Mesodermal cell (in vitro differentiated cells): ENCODE data around the gene LAMA3.

Experiments used
- H3K27ac ChIP-seq: 2 replicates; pipeline ENCODE4 v1.7.0; 2013; ENCODE audit warnings: mild to moderate bottlenecking, low read depth, low read length, moderate library complexity; ENCODE audit not compliant: severe bottlenecking
- H3K36me3 ChIP-seq: 2 replicates; pipeline ENCODE4 v1.7.1; 2013; ENCODE audit warnings: mild to moderate bottlenecking, low read length, moderate library complexity; ENCODE audit not compliant: control insufficient read depth, insufficient read depth
- H3K4me1 ChIP-seq: one replicate; pipeline ENCODE4 v1.7.1; 2013; ENCODE audit warnings: mild to moderate bottlenecking, low read length; ENCODE audit not compliant: insufficient read depth, control insufficient read depth, poor library complexity, severe bottlenecking
- H3K4me3 ChIP-seq: 2 replicates; pipeline ENCODE4 v1.7.0; 2013; ENCODE audit warnings: low read length, control low read depth, mild to moderate bottlenecking; ENCODE audit not compliant: insufficient read depth, poor library complexity, severe bottlenecking; ENCODE audit errors: extremely low read depth
- H3K9me3 ChIP-seq: 2 replicates; pipeline ENCODE4 v1.7.1; 2013; ENCODE audit warnings: mild to moderate bottlenecking, low read length, moderate library complexity; ENCODE audit not compliant: control insufficient read depth
- WGBS, 2 experiments: methylation state at CpG; one replicate each; pipeline ENCODE4 v1.1.5; 2013; ENCODE audit warnings: missing lambda C conversion rate in 2 of 2; ENCODE audit not compliant: insufficient coverage in 2 of 2; 5-methylcytosine and 5-hydroxymethylcytosine counted together

Gene LAMA3

GRCh38 chr18:24003903-24004640, 314.8 kb downstream of the LAMA3 start:
- no peaks in the 10 kb centered on the region for H3K4me1 ChIP-seq

More at GRCh38 chr18:24003903-24004640, 314.8 kb downstream of the LAMA3 start:
- 80 to 100% methylated on average over 1 of the region's 2 CpGs for WGBS, 2 experiments
- Histone ChIP-seq H3K9me3 (no peaks in the 10 kb centered on the region), H3K27ac (no peak overlapping the region), H3K36me3 (no peaks in the 10 kb centered on the region), H3K4me3 (no peak overlapping the region)
